Measurements from ENCODE around the gene QSOX2. TPM values are rescaled to one million over a fixed set of nuclear protein-coding genes. Genes with fewer than 3 reads are reported as not detected.

The QSOX2 gene
- total RNA-seq, 1 donor from 2014 or later: 24.1 TPM

DNA sequence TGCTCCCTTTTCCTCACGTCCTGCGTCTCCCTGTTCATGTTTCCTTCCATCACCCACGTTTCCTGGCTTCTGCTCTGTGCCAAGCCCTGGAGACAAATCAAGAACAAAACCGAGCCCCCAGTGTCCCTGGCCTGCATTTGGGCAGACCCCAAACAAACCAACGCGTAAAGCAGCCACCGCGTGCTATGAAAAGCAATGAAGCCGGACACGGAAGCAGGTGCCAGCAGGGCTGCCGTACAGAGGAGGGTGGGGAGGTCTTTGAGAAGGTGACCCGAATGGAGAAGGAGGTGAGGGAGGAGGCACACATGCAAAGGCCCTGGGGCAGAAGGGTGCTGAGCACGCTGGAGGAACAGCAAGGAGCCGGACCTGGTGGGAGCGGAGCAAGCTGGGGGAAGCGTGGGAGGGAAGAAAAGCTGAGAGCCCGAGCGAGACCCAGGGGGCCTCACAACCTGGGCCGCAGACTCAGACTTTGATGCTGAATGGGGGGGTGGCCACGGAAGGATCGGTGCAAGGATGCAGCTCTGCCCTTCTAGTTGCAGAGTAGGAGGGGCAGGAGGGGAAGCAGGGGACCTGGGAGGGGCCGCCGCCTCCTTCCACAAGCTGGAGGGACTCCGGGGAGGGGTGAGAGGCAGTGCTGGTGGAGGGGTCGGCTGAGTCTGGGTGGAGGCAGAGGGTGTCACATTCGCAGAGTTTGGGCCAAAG, 1.4 kb upstream of the QSOX2 start:
- peaks cover 20% of the 10 kb centered on the region for H3K27me3 Mint-ChIP-seq
- H3K36me3 Mint-ChIP-seq (ENCODE audit: insufficient read depth): no peaks in the 10 kb centered on the region
- peak overlapping the region; percentile 37 for H3K4me3 Mint-ChIP-seq (ENCODE audit: low read depth)
- H3K4me1 Mint-ChIP-seq (ENCODE audit: low read depth): peaks cover 17% of the 10 kb centered on the region
- H3K27ac Mint-ChIP-seq: peak overlapping the region; percentile 87
- H3K9me3 Mint-ChIP-seq (ENCODE audit: low read depth): no peaks in the 10 kb centered on the region
- no peak for DNase-seq (ENCODE audit: low spot score, unreplicated experiment)
- no peak for TF ChIP-seq CTCF (IDR thresholded peaks at IDR 0.05; ENCODE audit: unreplicated experiment)

DNA sequence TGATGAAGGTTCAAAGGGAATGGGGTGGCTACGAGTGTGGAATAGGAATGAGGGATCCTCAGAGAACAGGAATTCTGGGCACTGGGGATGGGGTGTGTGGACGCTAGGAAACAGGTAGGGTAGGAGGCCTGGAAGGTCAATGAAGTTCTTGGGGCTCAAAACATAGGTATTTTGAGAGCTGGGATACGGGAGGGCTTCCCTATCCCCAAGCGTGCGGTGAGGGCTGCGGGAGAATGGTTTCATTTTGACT, 718 bp downstream of the QSOX2 start:
- Mint-ChIP-seq H3K4me3 (ENCODE audit: low read depth) (peak overlapping the region; percentile 92), H3K4me1 (ENCODE audit: low read depth) (peaks cover 16% of the 10 kb centered on the region), H3K27ac (peak overlapping the region; percentile 82), H3K9me3 (ENCODE audit: low read depth) (no peaks in the 10 kb centered on the region), H3K27me3 (peaks cover 13% of the 10 kb centered on the region), H3K36me3 (ENCODE audit: insufficient read depth) (no peaks in the 10 kb centered on the region)
- DNase-seq (ENCODE audit: low spot score, unreplicated experiment): no peak
- TF ChIP-seq CTCF (IDR thresholded peaks at IDR 0.05; ENCODE audit: unreplicated experiment): no peak

GRCh38 chr9:136244122-136244968, 1.3 kb downstream of the QSOX2 start:
- Mint-ChIP-seq H3K27ac (peak overlapping the region; percentile 82), H3K4me3 (ENCODE audit: low read depth) (peak overlapping the region; percentile 92), H3K4me1 (ENCODE audit: low read depth) (peaks cover 15% of the 10 kb centered on the region), H3K9me3 (ENCODE audit: low read depth) (no peaks in the 10 kb centered on the region), H3K27me3 (peaks cover 10% of the 10 kb centered on the region), H3K36me3 (ENCODE audit: insufficient read depth) (no peaks in the 10 kb centered on the region)
- DNase-seq (ENCODE audit: low spot score, unreplicated experiment): no peak
- TF ChIP-seq CTCF (IDR thresholded peaks at IDR 0.05; ENCODE audit: unreplicated experiment): no peak

- TF ChIP-seq CTCF (IDR thresholded peaks at IDR 0.05; ENCODE audit: unreplicated experiment): no peak
- no peak for DNase-seq (ENCODE audit: low spot score, unreplicated experiment)
- Mint-ChIP-seq H3K4me3 (ENCODE audit: low read depth) (peak overlapping the region; percentile 92), H3K36me3 (ENCODE audit: insufficient read depth) (no peaks in the 10 kb centered on the region), H3K4me1 (ENCODE audit: low read depth) (peaks cover 15% of the 10 kb centered on the region), H3K27me3 (peaks cover 10% of the 10 kb centered on the region), H3K27ac (no peak overlapping the region), H3K9me3 (ENCODE audit: low read depth) (no peaks in the 10 kb centered on the region)
Measured at GRCh38 chr9:136243631-136244030, 2.0 kb downstream of the QSOX2 start.

GRCh38 chr9:136242918-136243525, 2.6 kb downstream of the QSOX2 start:
- H3K27ac Mint-ChIP-seq: no peak overlapping the region
- TF ChIP-seq CTCF (IDR thresholded peaks at IDR 0.05; ENCODE audit: unreplicated experiment): no peak
- no peak overlapping the region for H3K4me3 Mint-ChIP-seq (ENCODE audit: low read depth)
- H3K4me1 Mint-ChIP-seq (ENCODE audit: low read depth): peaks cover 15% of the 10 kb centered on the region
- no peaks in the 10 kb centered on the region for H3K36me3 Mint-ChIP-seq (ENCODE audit: insufficient read depth)
- DNase-seq (ENCODE audit: low spot score, unreplicated experiment): no peak
- peaks cover 9% of the 10 kb centered on the region for H3K27me3 Mint-ChIP-seq
- H3K9me3 Mint-ChIP-seq (ENCODE audit: low read depth): no peaks in the 10 kb centered on the region

All from progenitor cell of endocrine pancreas (in vitro differentiated cells).